Measurements from ENCODE around the gene MDGA2. TPM values are rescaled to one million over a fixed set of nuclear protein-coding genes. Genes with fewer than 3 reads are reported as not detected.

The MDGA2 gene
- total RNA-seq, 1 experiment from 2014 or later, result 10.5 TPM

GRCh38 chr14:47154276-47154797 lies 521.1 kb downstream of the MDGA2 start:
- in situ Hi-C loops (cut with HindIII; ENCODE audit: low pct_unique_long_range_greater_than_20kb, low sequenced_read_pairs), result no loop called here
- no peak for DNase-seq (ENCODE audit: low read depth, low spot score)

- in situ Hi-C loops (cut with HindIII; ENCODE audit: low pct_unique_long_range_greater_than_20kb, low sequenced_read_pairs), result no loop called here
- DNase-seq (ENCODE audit: low read depth, low spot score), result no peak
Observed at GRCh38 chr14:47153746-47154145, 521.7 kb downstream of the MDGA2 start.

- in situ Hi-C loops (cut with HindIII; ENCODE audit: low pct_unique_long_range_greater_than_20kb, low sequenced_read_pairs), result no loop called here
- DNase-seq (ENCODE audit: low read depth, low spot score), result no peak
Observed at GRCh38 chr14:47150267-47150666, 525.1 kb downstream of the MDGA2 start.

GRCh38 chr14:47149326-47149725 lies 526.1 kb downstream of the MDGA2 start:
- in situ Hi-C loops (cut with HindIII; ENCODE audit: low pct_unique_long_range_greater_than_20kb, low sequenced_read_pairs), result no loop called here
- DNase-seq (ENCODE audit: low read depth, low spot score), result no peak

DNA sequence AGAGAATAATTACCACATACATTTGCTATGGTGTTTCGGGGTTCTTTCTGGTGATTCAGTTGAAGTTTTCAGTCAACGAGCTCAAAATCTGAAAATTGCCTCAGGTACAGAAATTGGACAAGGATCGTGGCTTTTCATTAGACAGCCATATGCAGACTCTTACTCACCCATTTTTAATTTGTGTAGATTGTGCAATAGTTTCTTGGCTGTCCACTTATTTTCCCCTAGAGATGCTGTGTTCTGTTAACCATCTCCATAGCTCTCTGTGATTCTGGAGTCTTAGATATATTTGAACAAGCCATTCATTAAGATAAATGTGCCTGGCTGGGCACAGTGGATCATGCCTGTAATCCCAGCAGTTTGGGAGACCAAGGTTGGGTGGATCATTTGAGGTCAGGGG lies 526.7 kb downstream of the MDGA2 start:
- in situ Hi-C loops (cut with HindIII; ENCODE audit: low pct_unique_long_range_greater_than_20kb, low sequenced_read_pairs), result no loop called here
- no peak for DNase-seq (ENCODE audit: low read depth, low spot score)

- in situ Hi-C loops (cut with HindIII; ENCODE audit: low pct_unique_long_range_greater_than_20kb, low sequenced_read_pairs), result no loop called here
- no peak for DNase-seq (ENCODE audit: low read depth, low spot score)
Observed at GRCh38 chr14:47120645-47121044, 554.8 kb downstream of the MDGA2 start.

- in situ Hi-C loops (cut with HindIII; ENCODE audit: low pct_unique_long_range_greater_than_20kb, low sequenced_read_pairs), result no loop called here
- peak; percentile 11 for DNase-seq (ENCODE audit: low read depth, low spot score)
Observed at GRCh38 chr14:47103771-47104170, 571.6 kb downstream of the MDGA2 start.

DNA sequence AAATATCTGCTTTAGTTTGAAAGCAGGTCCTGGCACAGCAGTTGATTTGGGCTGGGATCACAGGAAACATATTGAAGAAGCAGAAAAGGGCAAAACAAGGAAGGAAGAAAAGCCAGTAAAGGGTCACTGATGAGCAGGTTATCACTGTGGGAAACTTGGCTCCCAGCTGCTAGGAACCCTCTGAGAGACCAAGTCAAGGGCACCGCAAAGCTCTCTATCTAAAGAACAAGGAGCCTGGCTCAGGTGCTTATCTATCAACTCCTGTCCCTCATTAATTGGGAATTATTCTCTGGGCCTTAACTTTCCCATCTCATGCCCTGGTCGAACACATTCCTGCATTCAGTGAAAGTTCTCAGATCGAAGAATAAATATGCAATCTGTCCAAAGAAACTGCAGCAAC lies 572.9 kb downstream of the MDGA2 start:
- in situ Hi-C loops (cut with HindIII; ENCODE audit: low pct_unique_long_range_greater_than_20kb, low sequenced_read_pairs), result no loop called here

GRCh38 chr14:47085678-47086077 lies 589.7 kb downstream of the MDGA2 start:
- no peak for DNase-seq (ENCODE audit: low read depth, low spot score)
- in situ Hi-C loops (cut with HindIII; ENCODE audit: low pct_unique_long_range_greater_than_20kb, low sequenced_read_pairs), result no loop called here

More for the DNA sequence above, 572.9 kb downstream of the MDGA2 start:
- DNase-seq (ENCODE audit: low read depth, low spot score), result no peak

DNA sequence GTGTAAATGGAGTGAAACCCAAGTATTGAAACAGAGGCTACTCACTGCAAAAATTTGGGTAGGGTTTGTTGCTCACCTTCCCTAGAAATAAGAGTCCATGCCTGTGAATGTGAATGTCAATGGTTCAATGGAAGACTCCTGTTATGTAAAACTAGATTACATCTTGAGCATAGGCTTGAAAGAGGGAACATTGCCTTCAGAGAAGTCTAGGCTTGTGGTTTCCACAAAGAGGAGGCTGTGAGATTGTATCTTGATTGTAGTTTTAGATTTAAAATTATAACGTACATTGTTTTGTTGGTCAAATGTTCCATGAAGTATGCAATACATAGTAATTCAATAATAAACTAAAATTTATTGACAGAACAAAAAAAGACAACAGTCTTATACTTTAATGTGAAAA lies 610.1 kb downstream of the MDGA2 start:
- no peak for DNase-seq (ENCODE audit: low read depth, low spot score)
- in situ Hi-C loops (cut with HindIII; ENCODE audit: low pct_unique_long_range_greater_than_20kb, low sequenced_read_pairs), result no loop called here

GRCh38 chr14:47060050-47060449 lies 615.4 kb downstream of the MDGA2 start:
- in situ Hi-C loops (cut with HindIII; ENCODE audit: low pct_unique_long_range_greater_than_20kb, low sequenced_read_pairs), result no loop called here

GRCh38 chr14:47057364-47057763 lies 618.0 kb downstream of the MDGA2 start:
- in situ Hi-C loops (cut with HindIII; ENCODE audit: low pct_unique_long_range_greater_than_20kb, low sequenced_read_pairs), result no loop called here
- DNase-seq (ENCODE audit: low read depth, low spot score), result no peak

More at GRCh38 chr14:47060050-47060449, 615.4 kb downstream of the MDGA2 start:
- DNase-seq (ENCODE audit: low read depth, low spot score), result no peak

- peak; percentile 62 for DNase-seq (ENCODE audit: low read depth, low spot score)
- in situ Hi-C loops (cut with HindIII; ENCODE audit: low pct_unique_long_range_greater_than_20kb, low sequenced_read_pairs), result no loop called here
Observed at GRCh38 chr14:47044841-47045240, 630.6 kb downstream of the MDGA2 start.

GRCh38 chr14:47040550-47040949 lies 634.9 kb downstream of the MDGA2 start:
- in situ Hi-C loops (cut with HindIII; ENCODE audit: low pct_unique_long_range_greater_than_20kb, low sequenced_read_pairs), result no loop called here
- peak; percentile 89 for DNase-seq (ENCODE audit: low read depth, low spot score)

DNA sequence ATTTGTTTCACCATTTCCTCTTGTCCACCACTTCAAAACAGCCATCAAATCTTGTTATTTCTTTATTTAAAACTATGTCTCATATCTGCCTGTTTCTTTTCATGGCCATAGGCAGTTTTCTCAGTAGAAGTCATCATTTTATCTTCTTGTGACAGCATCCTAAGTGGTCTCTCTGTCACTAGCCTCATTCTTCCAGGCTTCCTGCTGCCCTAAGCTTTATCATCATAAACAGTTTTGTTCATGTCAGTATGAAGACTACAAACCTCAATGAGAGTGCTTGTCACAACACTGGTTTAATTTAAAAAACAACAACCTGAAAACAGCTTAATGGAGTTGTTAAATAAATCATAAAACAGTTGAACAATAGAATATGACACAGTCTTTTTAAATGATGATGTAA lies 636.1 kb downstream of the MDGA2 start:
- DNase-seq (ENCODE audit: low read depth, low spot score), result no peak
- in situ Hi-C loops (cut with HindIII; ENCODE audit: low pct_unique_long_range_greater_than_20kb, low sequenced_read_pairs), result no loop called here

DNA sequence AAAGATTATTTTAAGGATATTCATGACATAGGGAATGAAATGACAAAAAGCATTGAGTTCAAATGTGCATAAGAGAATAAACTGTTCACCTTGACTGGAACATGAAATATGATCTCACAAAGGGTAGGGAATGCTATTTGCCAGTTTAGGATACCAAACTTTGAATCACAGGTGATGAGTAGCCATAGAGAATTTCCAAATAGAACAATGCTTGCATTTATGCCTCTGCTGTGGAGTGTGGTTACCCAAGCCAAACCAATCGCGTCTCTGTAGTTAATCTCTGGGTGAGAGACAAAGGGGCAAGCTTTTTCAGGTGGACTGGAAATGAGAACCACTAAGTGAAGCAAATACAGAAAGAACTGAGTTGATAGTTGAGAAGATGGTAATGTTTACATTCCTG lies 652.7 kb downstream of the MDGA2 start:
- in situ Hi-C loops (cut with HindIII; ENCODE audit: low pct_unique_long_range_greater_than_20kb, low sequenced_read_pairs), result no loop called here
- DNase-seq (ENCODE audit: low read depth, low spot score), result peak; percentile 6

GRCh38 chr14:47020500-47020899 lies 654.9 kb downstream of the MDGA2 start:
- no peak for DNase-seq (ENCODE audit: low read depth, low spot score)
- in situ Hi-C loops (cut with HindIII; ENCODE audit: low pct_unique_long_range_greater_than_20kb, low sequenced_read_pairs), result no loop called here

DNA sequence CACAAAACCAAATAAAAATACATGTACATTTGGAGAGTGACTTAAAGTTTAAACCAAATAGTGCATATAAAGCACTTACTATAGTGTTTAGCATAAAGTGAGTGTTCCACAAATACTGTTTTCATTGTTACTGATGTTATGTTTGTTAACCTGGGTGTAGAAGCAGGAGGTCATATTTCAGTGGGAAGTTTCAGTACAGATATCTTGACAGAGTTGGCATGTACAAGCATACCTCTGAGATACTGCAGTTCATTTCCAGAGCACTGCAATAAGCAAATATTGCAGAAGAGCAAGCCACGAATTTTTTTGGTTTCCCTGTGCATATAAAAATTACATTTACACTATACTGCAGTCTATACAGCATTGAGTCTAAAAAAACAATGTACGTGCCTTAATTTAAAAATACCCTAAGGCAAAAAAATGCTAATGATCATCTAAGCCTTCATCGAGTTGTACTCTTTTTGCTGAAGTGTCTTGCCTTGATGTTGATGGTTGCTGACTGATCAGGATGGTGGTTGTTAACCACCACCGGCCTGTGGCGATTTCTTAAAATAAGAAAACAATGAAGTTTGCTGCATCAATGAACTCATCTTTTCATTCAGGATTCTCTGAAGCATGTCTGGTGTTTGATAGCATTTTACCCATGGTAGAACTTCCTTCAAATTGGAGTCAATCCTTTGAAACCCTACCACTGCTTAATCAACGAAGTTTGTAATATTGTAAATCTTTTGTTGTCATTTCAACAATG lies 662.7 kb downstream of the MDGA2 start:
- no peak for DNase-seq (ENCODE audit: low read depth, low spot score)
- in situ Hi-C loops (cut with HindIII; ENCODE audit: low pct_unique_long_range_greater_than_20kb, low sequenced_read_pairs), result no loop called here

DNA sequence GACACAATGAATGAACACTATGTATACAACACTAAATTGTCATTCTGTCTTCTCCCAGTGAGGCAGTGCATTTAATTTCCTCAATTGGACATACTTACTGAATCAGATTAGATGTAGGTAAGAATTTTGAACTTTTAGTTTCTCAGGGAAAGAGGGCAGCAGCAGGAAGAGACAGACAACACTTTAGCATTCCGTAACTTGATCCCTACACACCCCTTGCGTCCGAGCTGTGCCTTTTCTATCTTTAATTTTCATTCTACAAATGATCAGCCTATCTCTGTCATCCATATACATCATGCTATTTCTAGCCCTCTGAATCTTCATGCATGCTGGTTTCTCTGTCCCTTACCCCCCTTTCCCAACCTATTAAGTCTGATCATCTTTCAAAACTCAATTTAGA lies 665.8 kb downstream of the MDGA2 start:
- in situ Hi-C loops (cut with HindIII; ENCODE audit: low pct_unique_long_range_greater_than_20kb, low sequenced_read_pairs), result no loop called here
- no peak for DNase-seq (ENCODE audit: low read depth, low spot score)

Measured in SK-MEL-5 (cell line).